ENCODE measurements around the gene MMS19.

DNA sequence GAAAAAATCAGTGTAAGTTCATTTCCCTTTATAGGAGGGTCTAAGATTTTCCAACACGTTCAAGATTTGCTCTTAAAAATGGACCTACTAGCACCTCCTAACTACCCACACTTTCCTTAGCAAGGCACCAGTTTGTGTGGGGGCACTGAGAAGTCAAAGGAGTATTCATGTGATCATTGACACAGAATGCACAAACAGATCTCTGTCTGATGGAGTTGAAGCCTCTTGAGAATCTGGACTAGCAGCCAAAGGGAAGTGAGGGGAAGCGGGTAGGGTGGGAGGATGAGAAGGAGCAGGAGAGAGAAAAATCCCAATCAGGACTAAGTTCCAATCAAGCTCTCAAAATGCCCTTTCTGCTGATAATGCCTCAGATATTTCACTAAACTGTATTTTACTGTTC, 4.1 kb downstream of the MMS19 start:
- TF ChIP-seq, protein P1, sequence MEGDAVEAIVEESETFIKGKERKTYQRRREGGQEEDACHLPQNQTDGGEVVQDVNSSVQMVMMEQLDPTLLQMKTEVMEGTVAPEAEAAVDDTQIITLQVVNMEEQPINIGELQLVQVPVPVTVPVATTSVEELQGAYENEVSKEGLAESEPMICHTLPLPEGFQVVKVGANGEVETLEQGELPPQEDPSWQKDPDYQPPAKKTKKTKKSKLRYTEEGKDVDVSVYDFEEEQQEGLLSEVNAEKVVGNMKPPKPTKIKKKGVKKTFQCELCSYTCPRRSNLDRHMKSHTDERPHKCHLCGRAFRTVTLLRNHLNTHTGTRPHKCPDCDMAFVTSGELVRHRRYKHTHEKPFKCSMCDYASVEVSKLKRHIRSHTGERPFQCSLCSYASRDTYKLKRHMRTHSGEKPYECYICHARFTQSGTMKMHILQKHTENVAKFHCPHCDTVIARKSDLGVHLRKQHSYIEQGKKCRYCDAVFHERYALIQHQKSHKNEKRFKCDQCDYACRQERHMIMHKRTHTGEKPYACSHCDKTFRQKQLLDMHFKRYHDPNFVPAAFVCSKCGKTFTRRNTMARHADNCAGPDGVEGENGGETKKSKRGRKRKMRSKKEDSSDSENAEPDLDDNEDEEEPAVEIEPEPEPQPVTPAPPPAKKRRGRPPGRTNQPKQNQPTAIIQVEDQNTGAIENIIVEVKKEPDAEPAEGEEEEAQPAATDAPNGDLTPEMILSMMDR (IDR thresholded peaks at IDR 0.05; ENCODE audit: low read depth, low read length, poor library complexity, severe bottlenecking): no peak
- TF ChIP-seq EZH2phosphoT487 (IDR thresholded peaks at IDR 0.05; ENCODE audit: borderline replicate concordance, low read length): no peak
